Measurements from ENCODE around the gene DBX2.

- TF ChIP-seq CTCF (IDR thresholded peaks at IDR 0.05) (no peak), ZNF138 (CRISPR knock-in tag; conservative IDR thresholded peaks at IDR 0.05) (no peak)
Measured at GRCh38 chr12:44999355-44999754, 51.5 kb downstream of the DBX2 start.
